Hair follicle dermal papilla cell (primary cell): ENCODE results near the gene ADRA2B. TPM values are rescaled to one million over a fixed set of nuclear protein-coding genes. Genes with fewer than 3 reads are reported as not detected.

Experiments
- total RNA-seq: library from RNA; depleted of rRNA; stranded (reverse); fragments of >200 nt; gene quantifications from 2 replicates; pipeline ENCODE4 v1.2.3, GENCODE V29; 2012

ADRA2B gene
- total RNA-seq, result 0.12 TPM in 1 of 2 replicates, not detected in the other

DNA sequence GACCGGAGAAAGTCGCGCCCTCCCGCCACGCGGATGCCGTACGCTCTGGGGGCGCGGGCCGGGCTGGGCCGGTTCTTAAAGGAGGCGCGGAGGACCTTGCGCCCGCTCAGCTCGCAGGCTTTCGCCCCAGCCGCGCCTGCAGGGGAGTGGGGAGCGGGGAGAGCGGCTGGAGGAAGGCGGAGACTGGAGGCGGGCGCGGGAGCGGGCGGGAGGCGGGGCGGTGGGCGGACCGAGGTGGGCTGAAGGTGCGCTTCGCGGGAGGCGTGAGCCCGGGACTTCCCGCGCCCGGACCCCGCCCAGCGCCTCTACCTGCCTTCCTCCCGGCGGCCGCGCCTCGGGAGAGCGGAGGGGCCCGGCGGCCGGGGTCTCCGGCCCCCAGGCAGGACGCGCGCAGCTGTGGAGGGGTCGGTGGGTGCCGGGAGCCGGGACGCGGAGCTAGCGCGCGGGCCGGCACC, at the start of gene ADRA2B:
Gene ADRA2B (minus strand): TSS at position 148 of the 455 bp plus-strand sequence. CDS start 422 bp downstream, outside the sequence.

GRCh38 chr2:96145036-96145847, 28.9 kb upstream of the ADRA2B start, which contains the start of gene DUSP2:
TSS of gene DUSP2 (minus strand) at chr2:96145440. CDS start at chr2:96145354, 86 bp downstream.

DNA sequence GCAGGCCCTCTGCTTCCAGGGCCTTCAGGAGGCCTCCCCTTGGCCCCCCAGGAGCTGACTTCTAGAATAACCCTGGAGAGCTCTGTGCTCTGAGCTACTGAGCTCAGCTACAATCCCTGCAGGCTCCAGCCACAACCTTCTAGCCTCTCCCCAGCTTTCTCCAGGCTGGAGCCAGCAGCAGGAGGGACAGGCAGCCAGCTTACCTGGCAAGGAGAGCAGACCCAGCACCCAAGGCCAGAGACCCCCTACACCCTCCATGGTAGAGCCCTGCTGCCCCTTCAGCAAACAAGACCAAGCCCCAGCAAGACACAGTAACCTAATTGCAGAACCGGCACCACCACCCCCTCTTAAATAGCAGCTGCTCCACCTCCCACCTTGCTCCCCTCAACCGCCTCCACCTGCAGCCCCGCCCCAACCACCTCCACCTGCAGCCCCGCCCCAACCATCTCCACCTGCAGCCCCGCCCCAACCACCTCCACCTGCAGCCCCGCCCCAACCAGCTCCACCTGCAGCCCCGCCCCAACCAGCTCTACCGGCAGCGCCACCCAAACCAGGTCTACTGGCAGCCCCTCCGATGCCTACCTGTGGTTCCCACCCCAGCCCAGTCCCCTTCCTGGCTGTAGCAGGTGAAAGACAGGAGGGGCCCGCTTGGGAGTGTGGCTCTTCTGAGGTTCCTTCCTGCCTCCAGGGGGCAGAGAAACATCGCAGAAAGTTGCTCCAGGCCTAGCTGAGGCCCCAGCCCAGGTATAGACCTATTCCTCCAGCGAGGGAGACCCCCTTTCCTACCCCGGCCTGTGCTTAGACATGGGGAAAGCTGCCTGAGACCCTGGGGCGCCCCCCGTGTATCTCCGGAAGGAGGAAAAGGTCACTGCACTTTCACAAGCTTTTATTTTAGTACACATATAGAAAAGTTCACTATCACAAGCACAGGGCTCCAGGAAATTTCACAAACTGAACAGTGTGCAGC, 22.1 kb upstream of the ADRA2B start, which contains the start of gene ASTL:
Gene ASTL (minus strand): TSS at position 324 of the 967 bp plus-strand sequence. CDS start 66 bp downstream, at position 258.

Other genes with a start within 250 kb of the ADRA2B start
- gene ANKRD36C, start 124.7 kb downstream of the ADRA2B start, total RNA-seq, result 56.3 and 67.2 TPM in 2 replicates
- gene GPAT2, start 81.7 kb downstream of the ADRA2B start, total RNA-seq, result 4.1 and 10.2 TPM in 2 replicates
- gene ASTL, start 21.9 kb upstream of the ADRA2B start, total RNA-seq, result not detected in 2 replicates
- gene DUSP2, start 28.9 kb upstream of the ADRA2B start, total RNA-seq, result 2.2 and 2.6 TPM in 2 replicates
- gene STARD7, start 92.3 kb upstream of the ADRA2B start, total RNA-seq, result 237 and 250 TPM in 2 replicates
- gene TMEM127, start 149.4 kb upstream of the ADRA2B start, total RNA-seq, result 41.0 and 41.7 TPM in 2 replicates
- 90.3 and 110 TPM in 2 replicates for gene CIAO1, start 149.7 kb upstream of the ADRA2B start, total RNA-seq
- gene SNRNP200, start 189.0 kb upstream of the ADRA2B start, total RNA-seq, result 49.7 and 56.1 TPM in 2 replicates
- 6.6 and 10.7 TPM in 2 replicates for gene ITPRIPL1, start 208.7 kb upstream of the ADRA2B start, total RNA-seq
- 1.9 and 3.2 TPM in 2 replicates for gene NCAPH, start 219.2 kb upstream of the ADRA2B start, total RNA-seq